Calu3 (cell line): ENCODE data around the gene CTNNBIP1. TPM values are rescaled to one million over a fixed set of nuclear protein-coding genes. Genes with fewer than 3 reads are reported as not detected.
A peak's percentile ranks its signal among the peaks of the same experiment; 100 is the strongest.

ENCODE experiments used
- BruUV-seq: library from RNA; stranded (reverse); fragments of 400-500 nt; replicated peaks from 2 replicates; lab custom pipeline; 2021; lab: Mats Ljungman, UMichigan
- CTCF ChIA-PET: fragments of 300-600 bp; sonication (Branson Sonifier 250); formaldehyde crosslinking; loops from one replicate; lab custom pipeline; 2022; ENCODE audit warnings: antibody characterized with exemption; lab: Charles Lee
- DNase-seq: peaks from one replicate; pipeline ENCODE4 v3.0.0; 2022
- H3K27ac Mint-ChIP-seq: one replicate; pipeline ENCODE4 v1.8.0; 2022; ENCODE audit warnings: mixed read lengths; ENCODE audit not compliant: unreplicated experiment
- H3K27me3 Mint-ChIP-seq: one replicate; pipeline ENCODE4 v1.8.0; 2022; ENCODE audit warnings: mixed read lengths; ENCODE audit not compliant: unreplicated experiment
- H3K36me3 Mint-ChIP-seq: one replicate; pipeline ENCODE4 v1.8.0; 2022; ENCODE audit warnings: mild to moderate bottlenecking, moderate library complexity, mixed read lengths; ENCODE audit not compliant: insufficient read depth, unreplicated experiment
- H3K4me1 Mint-ChIP-seq: one replicate; pipeline ENCODE4 v1.8.0; 2022; ENCODE audit warnings: mild to moderate bottlenecking, low read depth, mixed read lengths; ENCODE audit not compliant: unreplicated experiment
- H3K4me3 Mint-ChIP-seq: one replicate; pipeline ENCODE4 v1.8.0; 2022; ENCODE audit warnings: mild to moderate bottlenecking, low read depth, moderate library complexity, mixed read lengths; ENCODE audit not compliant: unreplicated experiment
- H3K9me3 Mint-ChIP-seq: one replicate; pipeline ENCODE4 v1.8.0; 2022; ENCODE audit warnings: low read depth, mixed read lengths; ENCODE audit not compliant: unreplicated experiment
- intact Hi-C: fragments of 100-400 bp; cut with micrococcal nuclease; formaldehyde crosslinking; loops from one replicate; pipeline ENCODE4 v1.10.0; 2022; ENCODE audit not compliant: unreplicated experiment
- total RNA-seq: library from RNA; stranded (reverse); gene quantifications from 2 replicates; pipeline ENCODE4 v1.2.3, GENCODE V29; 2022
- TF ChIP-seq, protein P1 (sequence below): fragments of 200-600 bp; IDR thresholded peaks from one replicate; pipeline ENCODE4 v1.8.0; 2022; ENCODE audit warnings: antibody characterized with exemption; ENCODE audit not compliant: unreplicated experiment

The CTNNBIP1 gene
- total RNA-seq, 1 experiment from 2014 or later: 11.8 TPM

DNA sequence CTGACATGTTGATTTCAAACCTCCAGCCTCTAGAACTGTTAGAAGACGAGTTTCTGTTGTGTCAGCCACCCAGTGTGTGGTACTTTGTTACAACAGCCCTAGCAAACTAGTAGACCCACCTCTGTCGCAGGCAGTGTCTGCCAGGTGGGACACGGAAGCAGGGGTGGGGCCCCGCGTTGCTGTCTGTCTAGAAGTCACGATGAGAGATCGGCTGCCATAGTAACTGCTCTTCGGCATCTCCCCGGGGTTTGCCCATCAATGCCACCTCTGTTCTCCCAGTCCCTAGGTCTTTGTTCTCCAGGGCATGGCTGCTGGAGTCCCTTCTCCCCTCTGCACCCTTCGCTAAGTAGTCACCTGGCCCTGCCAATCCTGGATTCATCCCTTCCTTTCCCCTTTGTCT lies 71.1 kb downstream of the CTNNBIP1 start:
- DNase-seq: no peak
- H3K9me3 Mint-ChIP-seq: no peaks in the 10 kb centered on the region
- no peaks in the 10 kb centered on the region for H3K4me1 Mint-ChIP-seq
- H3K4me3 Mint-ChIP-seq: no peak overlapping the region
- no peak overlapping the region for H3K27ac Mint-ChIP-seq
- CTCF ChIA-PET: no interaction called here
- no peaks in the 10 kb centered on the region for H3K27me3 Mint-ChIP-seq
- intact Hi-C loops: no loop called here
- no TSS peak for BruUV-seq
- TF ChIP-seq, protein P1, sequence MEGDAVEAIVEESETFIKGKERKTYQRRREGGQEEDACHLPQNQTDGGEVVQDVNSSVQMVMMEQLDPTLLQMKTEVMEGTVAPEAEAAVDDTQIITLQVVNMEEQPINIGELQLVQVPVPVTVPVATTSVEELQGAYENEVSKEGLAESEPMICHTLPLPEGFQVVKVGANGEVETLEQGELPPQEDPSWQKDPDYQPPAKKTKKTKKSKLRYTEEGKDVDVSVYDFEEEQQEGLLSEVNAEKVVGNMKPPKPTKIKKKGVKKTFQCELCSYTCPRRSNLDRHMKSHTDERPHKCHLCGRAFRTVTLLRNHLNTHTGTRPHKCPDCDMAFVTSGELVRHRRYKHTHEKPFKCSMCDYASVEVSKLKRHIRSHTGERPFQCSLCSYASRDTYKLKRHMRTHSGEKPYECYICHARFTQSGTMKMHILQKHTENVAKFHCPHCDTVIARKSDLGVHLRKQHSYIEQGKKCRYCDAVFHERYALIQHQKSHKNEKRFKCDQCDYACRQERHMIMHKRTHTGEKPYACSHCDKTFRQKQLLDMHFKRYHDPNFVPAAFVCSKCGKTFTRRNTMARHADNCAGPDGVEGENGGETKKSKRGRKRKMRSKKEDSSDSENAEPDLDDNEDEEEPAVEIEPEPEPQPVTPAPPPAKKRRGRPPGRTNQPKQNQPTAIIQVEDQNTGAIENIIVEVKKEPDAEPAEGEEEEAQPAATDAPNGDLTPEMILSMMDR: no peak
- H3K36me3 Mint-ChIP-seq: no peaks in the 10 kb centered on the region

DNA sequence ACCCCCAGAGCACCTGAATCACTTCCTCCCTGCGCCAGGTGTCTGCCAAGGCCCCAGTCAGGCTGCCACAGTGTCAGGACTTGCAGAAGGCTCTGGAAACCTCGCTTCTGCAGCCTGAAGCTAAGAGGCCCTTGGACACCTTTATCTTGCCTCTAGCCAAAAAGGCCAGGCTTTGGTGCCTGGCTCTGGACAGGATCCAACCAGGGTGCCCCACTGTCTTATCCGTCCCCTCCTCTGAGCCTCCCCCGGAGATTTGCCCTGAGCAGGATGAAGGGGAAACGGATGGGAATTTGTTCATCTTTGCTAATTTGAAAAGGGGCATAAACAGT lies 73.5 kb downstream of the CTNNBIP1 start:
- CTCF ChIA-PET: no interaction called here
- no peaks in the 10 kb centered on the region for H3K9me3 Mint-ChIP-seq
- no peak for DNase-seq
- no peaks in the 10 kb centered on the region for H3K36me3 Mint-ChIP-seq
- H3K27me3 Mint-ChIP-seq: no peaks in the 10 kb centered on the region
- TF ChIP-seq, protein P1: no peak
- no peak overlapping the region for H3K4me3 Mint-ChIP-seq
- BruUV-seq: no TSS peak
- H3K4me1 Mint-ChIP-seq: no peaks in the 10 kb centered on the region
- intact Hi-C loops: no loop called here
- no peak overlapping the region for H3K27ac Mint-ChIP-seq

DNA sequence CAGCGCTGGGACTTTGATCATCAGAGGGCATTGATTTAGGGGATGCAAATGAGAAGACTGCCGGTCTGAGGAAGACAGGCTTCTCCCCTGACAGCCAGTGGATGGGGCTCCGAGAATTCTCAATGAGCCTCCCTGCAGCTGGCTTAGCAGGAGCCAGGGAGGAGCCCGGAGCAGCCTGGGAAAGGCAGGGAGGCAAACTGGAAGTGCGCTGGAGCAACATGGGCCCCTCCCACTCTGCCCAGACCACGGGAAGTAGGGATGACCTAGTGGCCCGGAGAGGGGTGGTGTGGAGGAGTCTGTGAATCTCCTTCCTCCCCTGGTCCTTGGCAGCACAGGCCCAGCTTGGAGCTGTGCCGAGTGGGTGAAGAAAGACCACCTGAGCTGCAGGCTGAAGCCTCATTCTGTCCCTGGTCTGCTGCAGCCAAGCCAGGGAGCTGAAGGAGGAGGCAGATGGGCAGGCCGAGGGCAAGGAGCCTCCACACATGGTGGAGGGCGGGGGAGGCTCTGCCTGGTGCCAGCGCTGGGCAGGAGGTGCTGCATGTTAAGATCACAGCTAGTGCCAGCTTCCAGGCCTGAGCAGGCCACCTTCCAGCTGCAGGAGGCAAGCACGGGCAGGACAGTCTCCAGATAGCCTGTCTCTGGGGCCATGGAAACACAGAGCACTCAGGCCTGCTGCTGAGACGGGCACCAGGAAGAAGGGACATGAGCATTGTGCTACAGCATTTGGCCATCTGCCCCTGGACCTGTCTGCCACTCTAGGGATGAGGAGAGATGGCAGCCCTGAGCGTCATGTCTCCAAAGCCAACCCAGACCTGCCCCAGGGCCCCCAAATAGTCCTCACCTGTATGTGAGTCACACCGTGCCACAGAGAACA lies 74.1 kb downstream of the CTNNBIP1 start:
- CTCF ChIA-PET: no interaction called here
- no TSS peak for BruUV-seq
- H3K4me3 Mint-ChIP-seq: no peak overlapping the region
- no peaks in the 10 kb centered on the region for H3K4me1 Mint-ChIP-seq
- H3K27me3 Mint-ChIP-seq: no peaks in the 10 kb centered on the region
- H3K9me3 Mint-ChIP-seq: no peaks in the 10 kb centered on the region
- H3K36me3 Mint-ChIP-seq: no peaks in the 10 kb centered on the region
- no peak overlapping the region for H3K27ac Mint-ChIP-seq
- peak; percentile 15 for DNase-seq
- TF ChIP-seq, protein P1: no peak
- intact Hi-C loops: no loop called here

DNA sequence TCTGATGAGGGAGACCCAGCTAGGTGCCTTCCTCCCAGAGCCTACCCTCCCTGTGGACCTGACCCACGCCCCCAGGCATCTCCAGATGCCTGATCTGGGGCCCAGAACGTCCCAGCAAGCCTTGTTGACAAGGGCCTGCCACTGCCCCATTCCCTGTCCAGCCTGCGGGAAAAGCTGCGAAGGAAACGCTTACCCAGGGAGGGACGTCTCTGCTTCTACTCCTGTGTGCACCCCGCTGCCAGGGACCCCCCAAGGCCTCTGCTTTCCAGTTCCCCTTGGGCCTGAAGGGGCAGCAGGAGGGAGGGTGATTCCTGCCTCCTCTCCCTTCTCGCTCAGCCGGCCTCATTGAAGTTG lies 74.7 kb downstream of the CTNNBIP1 start:
- H3K4me1 Mint-ChIP-seq: no peaks in the 10 kb centered on the region
- H3K27ac Mint-ChIP-seq: no peak overlapping the region
- H3K36me3 Mint-ChIP-seq: no peaks in the 10 kb centered on the region
- no peak for DNase-seq
- no TSS peak for BruUV-seq
- H3K4me3 Mint-ChIP-seq: no peak overlapping the region
- H3K9me3 Mint-ChIP-seq: no peaks in the 10 kb centered on the region
- TF ChIP-seq, protein P1: no peak
- CTCF ChIA-PET: no interaction called here
- no peaks in the 10 kb centered on the region for H3K27me3 Mint-ChIP-seq
- intact Hi-C loops: no loop called here
